Erythroblast (primary cell): Measurements from ENCODE around the gene SRPX2.
"Not testable (repeated sequence)": the region's sequence is repeated elsewhere in the genome, so short reads cannot be mapped to it uniquely, and the experiment has no call there.

Experiments
- DNase-seq, 2 experiments: peaks; one replicate each; lab custom pipeline; 2025; lab: John Stamatoyannopoulos, UW
- GATA1 ChIP-seq: IDR thresholded peaks from 2 replicates; pipeline ENCODE4 v1.6.1; 2011; ENCODE audit warnings: low read depth, mild to moderate bottlenecking, control low read depth, low read length, moderate library complexity
- POLR2A ChIP-seq: IDR thresholded peaks from 2 replicates; pipeline ENCODE4 v1.6.1; 2011; ENCODE audit warnings: mild to moderate bottlenecking, low read length

SRPX2 gene

DNA sequence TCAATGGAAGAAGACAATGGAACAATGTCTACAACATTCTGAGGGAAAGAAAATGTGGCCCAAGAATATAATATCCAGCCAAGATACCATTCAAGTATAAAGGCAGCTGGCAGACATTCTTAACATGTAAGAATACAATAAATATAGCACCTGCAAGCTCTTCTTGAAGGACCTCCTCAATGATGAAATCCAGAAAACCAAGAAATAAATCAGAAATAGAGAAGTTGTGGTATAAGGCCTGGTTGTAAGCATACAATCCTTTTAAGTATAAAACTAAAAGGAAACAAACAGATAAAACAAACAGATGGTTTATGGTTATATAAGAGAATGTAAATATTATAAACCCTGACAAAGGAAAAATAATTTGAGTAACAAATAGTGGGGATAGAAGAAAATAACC, 54.6 kb downstream of the SRPX2 start:
- no peak for TF ChIP-seq POLR2A
- TF ChIP-seq GATA1 = no peak
- no peak for DNase-seq

DNA sequence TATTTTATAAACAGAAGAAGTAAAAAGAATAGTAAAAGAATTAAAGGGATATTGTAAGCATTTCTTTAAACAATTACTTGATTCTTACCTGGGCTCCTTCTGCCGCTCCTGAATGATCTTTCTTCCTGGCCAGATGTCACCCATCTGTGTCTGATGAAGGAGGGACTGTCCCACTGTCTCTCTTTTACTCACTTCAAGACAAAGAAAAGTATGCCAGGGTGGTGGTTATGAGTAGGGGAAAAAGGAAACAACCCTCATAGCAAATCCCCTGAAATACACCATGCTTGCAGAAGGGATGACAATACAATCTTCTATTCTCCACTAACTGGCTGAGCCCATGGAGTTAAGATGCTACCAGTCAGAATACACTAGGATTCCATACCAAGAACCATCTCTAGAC, 56.8 kb downstream of the SRPX2 start:
- no peak for TF ChIP-seq POLR2A
- no peak for TF ChIP-seq GATA1
- no peak for DNase-seq

DNA sequence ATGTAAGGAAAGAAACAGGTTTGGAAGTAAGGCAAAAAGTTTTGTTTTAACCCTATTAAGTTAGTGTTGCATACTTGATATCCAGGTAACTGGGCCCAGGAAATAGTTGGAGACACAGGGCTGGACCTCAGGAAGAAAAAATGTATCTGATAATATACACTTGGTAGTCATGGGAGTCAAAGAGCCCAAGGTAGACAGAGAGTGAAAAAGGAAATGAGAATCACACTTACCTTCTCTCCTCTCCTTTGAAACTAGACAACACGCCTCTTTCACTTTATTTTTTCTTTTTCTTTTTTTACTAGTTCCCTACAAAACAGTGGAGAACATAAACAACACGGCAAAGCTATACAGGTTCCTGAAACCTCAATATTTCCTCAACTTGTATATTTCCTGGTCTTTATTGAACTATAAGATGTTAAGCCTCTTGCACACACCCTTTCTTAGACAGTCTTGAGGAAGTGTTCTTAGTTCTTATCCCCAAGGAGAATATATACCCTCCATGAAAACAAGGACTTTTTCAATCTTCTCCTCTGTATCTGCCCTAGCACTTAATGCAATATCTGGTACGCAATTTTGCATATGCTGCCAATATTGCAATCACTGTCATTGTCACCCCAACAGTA, 60.7 kb downstream of the SRPX2 start:
- no peak for DNase-seq
- no peak for TF ChIP-seq POLR2A
- no peak for TF ChIP-seq GATA1

DNA sequence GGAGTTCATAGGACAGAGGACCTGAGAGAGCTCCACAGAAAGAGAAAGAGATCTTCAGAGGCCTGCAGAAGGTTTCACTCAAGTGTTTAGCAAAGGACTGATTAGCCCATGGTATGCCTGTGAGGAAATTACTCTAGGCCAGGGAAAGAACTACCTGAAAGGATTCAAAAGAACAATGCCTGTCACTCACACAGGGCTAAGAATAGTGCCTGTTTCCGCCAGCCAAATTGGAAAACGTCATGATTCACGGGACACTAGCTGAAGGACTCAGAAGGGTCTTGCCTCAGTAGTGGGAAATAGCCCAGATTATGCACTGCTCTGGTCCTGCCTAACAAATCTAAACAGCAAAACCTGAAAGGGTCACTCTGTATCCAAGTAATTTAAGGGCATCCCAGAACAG, 66.8 kb downstream of the SRPX2 start:
- no peak for TF ChIP-seq POLR2A
- TF ChIP-seq GATA1 = no peak
- DNase-seq = no peak

DNA sequence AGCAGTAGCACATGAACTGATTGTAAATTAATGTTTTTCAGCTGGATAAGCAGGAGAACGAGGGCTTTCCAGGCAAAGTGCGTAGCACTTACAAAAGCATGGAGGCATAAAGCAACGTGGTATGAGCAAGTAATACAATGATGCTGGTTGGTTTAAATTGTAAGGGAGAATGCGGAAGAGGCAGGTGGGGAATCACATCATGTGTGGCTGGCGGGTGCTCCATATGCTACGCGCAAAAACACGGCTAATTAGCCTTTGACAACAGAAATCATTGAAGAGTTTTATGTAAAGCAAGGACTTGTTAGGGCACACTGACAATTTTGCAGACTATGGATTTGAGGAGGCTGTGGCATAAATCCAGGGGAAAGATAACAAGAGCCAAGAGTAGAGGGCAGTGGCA, 73.4 kb downstream of the SRPX2 start:
- no peak for DNase-seq
- TF ChIP-seq GATA1 = no peak
- TF ChIP-seq POLR2A = no peak

DNA sequence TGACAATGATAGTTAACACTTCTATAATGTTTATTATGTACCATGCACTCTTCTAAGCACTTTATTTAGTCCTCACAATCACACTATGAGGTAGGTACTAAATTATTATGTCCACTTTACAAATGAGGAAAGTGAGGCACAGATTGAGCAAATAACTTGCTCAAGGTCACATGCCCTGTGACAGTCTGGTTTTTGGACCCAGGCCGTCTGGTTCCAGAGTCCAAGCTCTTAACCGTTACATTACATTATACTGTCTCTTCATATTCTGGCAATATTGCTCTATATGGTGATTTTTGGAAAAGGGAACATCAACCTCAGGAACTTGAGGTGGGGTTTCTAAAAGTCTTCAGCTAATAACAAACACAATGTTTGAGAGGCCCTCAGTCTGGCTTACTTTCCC, 75.1 kb downstream of the SRPX2 start:
- TF ChIP-seq POLR2A (no peak), GATA1 (no peak)
- no peak for DNase-seq

DNA sequence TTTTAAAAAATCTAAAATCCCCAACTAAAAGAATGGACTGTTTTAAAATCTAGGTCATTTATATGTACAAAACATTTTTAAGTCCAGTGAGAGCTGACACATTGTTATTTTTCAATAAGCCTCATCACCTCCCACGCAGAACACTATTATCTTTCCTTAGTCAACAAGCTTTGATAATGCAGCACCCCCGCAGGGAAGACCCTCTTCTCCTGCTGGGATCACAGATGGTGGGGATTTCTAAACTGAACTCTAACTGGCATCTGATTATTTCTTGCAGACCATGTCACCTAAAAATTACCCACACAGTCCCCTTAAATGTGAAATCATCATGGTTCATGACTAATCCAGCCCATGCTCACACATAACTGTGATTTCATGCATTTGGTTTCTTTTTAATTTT, 76.3 kb downstream of the SRPX2 start:
- no peak for DNase-seq
- no peak for TF ChIP-seq GATA1
- no peak for TF ChIP-seq POLR2A

DNA sequence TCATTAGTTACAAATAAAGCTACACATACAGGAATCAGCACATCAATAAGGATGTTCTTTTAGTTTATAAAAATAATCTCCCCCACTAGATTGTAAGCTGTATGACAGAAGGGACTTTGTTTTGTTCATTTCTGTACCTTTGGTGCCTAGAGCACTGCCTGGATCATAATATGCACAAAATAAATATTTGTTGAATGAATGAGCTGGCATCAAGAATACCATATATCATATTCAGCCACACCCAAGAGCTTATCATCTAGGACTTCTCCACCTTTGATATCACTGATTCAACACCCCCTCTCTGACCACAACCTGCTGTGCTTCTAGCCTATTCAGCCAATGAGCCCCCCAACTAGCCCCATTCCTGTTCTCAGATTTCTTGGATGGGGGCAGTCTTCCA, 77.3 kb downstream of the SRPX2 start:
- no peak for DNase-seq
- no peak for TF ChIP-seq POLR2A
- TF ChIP-seq GATA1 = no peak

DNA sequence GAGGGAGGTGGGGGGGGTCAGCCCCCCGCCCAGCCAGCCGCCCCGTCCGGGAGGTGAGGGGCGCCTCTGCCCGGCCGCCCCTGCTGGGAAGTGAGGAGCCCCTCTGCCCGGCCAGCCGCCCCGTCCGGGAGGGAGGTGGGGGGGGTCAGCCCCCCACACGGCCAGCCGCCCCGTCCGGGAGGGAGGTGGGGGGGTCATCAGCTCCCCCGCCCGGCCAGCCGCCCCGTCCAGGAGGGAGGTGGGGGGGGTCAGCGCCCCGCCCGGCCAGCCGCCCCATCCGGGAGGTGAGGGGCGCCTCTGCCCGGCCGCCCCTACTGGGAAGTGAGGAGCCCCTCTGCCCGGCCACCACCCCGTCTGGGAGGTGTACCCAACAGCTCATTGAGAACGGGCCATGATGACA, 80.0 kb downstream of the SRPX2 start:
- DNase-seq = not testable (repeated sequence)
